ENCODE data around the gene ARRB1.

DNA sequence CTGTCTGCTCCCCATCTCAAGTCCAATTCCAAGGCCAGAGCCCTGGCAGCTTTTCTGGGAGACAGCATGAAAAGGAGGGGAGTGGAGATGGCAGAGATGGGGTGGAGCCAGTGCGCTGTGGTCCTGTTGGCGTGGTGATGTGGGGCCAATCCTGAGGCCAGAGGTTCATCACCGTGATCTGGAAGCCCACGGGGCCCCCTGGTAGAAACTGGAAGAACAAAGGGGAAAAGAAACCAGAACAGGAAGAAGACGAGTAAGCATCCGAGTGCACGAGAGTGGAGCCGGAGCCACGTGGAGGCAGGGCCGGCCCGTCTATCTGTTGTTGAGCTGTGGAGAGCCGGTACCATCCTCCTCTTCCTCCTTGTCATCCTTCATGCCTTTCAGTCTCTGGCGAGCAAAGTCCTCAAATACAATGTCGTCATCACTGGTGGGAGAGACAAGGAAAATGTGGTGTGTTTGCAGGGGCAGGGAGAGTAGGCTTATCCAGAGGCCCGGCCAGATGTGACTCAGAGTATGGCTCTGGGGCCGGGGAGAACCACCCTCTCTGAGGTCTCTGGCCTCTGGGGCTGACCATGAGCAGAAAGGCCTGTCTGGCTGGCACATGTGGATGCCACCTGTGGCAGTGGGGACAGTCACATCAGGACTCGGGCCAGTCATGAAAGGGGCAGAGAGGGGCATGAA lies 85.5 kb downstream of the ARRB1 start:
- TF ChIP-seq CTCF (IDR thresholded peaks at IDR 0.05): no peak
- TF ChIP-seq POLR2A (IDR thresholded peaks at IDR 0.05): no peak
